ENCODE results near the gene BHLHE23. TPM values are rescaled to one million over a fixed set of nuclear protein-coding genes. Genes with fewer than 3 reads are reported as not detected.

The BHLHE23 gene
- total RNA-seq, 5 donors from 2014 or later (not counting 1 experiment from before 2014, with no cell fraction given): not detected

DNA sequence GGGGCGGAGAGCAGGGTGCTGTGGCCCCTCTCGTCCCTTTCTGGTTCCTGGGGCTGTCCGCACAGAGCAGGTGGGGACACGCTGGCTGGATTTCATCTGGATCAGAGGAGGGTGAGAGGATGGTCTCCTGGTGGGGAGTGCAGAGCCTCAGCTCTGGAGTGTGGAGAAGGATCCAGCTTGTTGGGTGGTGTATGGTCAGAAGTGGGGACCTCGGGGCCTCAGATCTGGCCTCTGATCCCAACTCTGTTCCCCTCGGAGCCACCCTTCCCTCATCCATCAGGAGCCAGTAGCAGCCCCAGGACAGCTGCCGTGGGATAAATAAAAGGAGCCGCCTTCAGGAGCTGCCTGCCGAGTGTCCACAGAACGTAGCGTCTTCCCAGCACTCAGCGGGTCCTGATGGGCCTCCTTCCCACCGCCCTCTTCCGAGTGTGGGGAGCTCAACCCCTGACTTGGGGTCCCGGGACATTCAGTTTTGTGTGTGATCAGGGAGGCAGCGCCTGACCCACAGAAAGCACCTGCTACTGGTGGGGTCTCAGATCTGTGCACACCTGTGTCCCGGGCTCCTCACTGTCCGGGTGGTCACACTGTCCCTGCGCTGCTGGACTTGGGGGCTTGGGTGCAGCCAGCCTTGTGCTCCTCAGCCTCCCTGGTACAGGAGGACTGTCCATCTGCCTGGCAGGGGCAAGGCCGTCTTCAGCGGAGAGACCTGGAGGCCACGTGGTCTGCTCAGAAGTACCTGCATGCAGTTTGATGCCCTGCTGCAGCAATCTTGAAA, 25.4 kb upstream of the BHLHE23 start:
- Mint-ChIP-seq H3K4me3 (peak overlapping the region in 2 of 3 donors; percentile 73 to 76), H3K9me3 (no peaks in the 10 kb centered on the region), H3K4me1 (peaks cover 11 to 15% (median 15%) of the 10 kb centered on the region in 3 donors), H3K27me3 (peaks cover 4 to 45% of the 10 kb centered on the region in 2 donors), H3K36me3 (no peaks in the 10 kb centered on the region), H3K27ac (no peak overlapping the region)
- 80% methylated on average over 18 of the region's 22 CpGs for WGBS (ENCODE audit: insufficient coverage)
- DNase-seq (peak in 1 of 35 experiments; percentile 2), ATAC-seq (replicated peaks in 1 of 4) (no peak)
- Histone ChIP-seq H3K4me1 (ENCODE audit: control insufficient read depth in 1 of 2, extremely low read depth in 1 of 2, insufficient read depth in 2 of 2, low read length in 2 of 2) (peaks cover 8 to 25% of the 10 kb centered on the region in 2 experiments), H3K27ac (ENCODE audit: low read length) (no peak overlapping the region), H3K4me3 (ENCODE audit: control insufficient read depth in 1 of 2, extremely low read depth in 1 of 2, low read length in 1 of 2) (no peak overlapping the region), H3K27me3 (replicated peaks in 1 of 2; ENCODE audit: control insufficient read depth in 2 of 2, extremely low read depth in 1 of 2, insufficient read depth in 2 of 2, low read length in 1 of 2) (peaks cover 0 to 76% of the 10 kb centered on the region in 2 experiments), H3K36me3 (ENCODE audit: control insufficient read depth in 2 of 2, extremely low read depth in 1 of 2, insufficient read depth in 1 of 2, low read length in 1 of 2) (no peaks in the 10 kb centered on the region), H3K9me3 (no peaks in the 10 kb centered on the region)
- POLR2A ChIA-PET: no interaction called here
- CTCF ChIA-PET: no interaction called here

DNA sequence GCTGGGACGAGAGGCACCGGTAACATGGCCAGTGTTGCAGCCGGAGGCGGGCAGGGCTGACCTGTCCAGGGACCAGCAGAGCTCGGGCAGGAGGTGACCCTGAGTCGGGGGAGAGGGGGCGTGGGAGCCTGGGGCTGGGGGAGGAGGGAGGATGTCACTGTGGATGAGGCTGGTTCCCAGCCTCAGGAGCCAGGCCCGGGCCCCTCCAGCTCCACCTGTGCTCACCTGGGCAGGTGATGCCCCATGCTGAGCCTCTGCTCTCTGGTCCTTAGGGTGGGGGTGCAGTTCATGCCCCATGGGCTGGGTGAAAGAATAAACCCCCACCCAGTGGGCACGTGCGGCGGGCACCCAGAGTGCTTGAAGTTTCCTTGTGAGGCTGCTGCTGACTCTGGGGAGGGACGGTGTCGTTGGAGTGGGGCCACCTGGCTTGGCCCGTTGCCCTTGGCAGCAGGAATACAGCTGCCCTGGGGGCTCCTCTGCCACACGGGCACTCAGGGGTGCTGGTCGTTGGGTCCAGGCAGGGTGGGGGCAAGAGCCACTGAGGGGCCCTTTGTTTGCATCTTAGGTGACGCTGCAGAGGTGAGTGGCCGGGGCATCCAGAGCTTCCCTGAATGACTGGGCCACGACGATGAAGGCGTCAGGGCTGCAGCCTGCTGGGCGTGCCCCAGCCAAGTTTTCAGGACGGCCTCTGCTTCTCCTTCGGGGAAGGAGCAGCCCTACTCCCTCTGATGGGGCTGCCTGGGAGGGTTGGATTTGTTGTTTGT, 24.7 kb upstream of the BHLHE23 start:
- H3K4me1 Mint-ChIP-seq: peaks cover 11 to 15% (median 15%) of the 10 kb centered on the region in 3 donors
- Histone ChIP-seq H3K9me3 (no peaks in the 10 kb centered on the region), H3K27me3 (replicated peaks in 1 of 2; ENCODE audit: control insufficient read depth in 2 of 2, extremely low read depth in 1 of 2, insufficient read depth in 2 of 2, low read length in 1 of 2) (peaks cover 0 to 83% of the 10 kb centered on the region in 2 experiments), H3K27ac (ENCODE audit: low read length) (no peak overlapping the region), H3K4me1 (ENCODE audit: control insufficient read depth in 1 of 2, extremely low read depth in 1 of 2, insufficient read depth in 2 of 2, low read length in 2 of 2) (peaks cover 8 to 25% of the 10 kb centered on the region in 2 experiments), H3K36me3 (ENCODE audit: control insufficient read depth in 2 of 2, extremely low read depth in 1 of 2, insufficient read depth in 1 of 2, low read length in 1 of 2) (no peaks in the 10 kb centered on the region), H3K4me3 (ENCODE audit: control insufficient read depth in 1 of 2, extremely low read depth in 1 of 2, low read length in 1 of 2) (no peak overlapping the region)
- DNase-seq (no peak), ATAC-seq (replicated peaks in 1 of 4) (no peak)
- H3K36me3 Mint-ChIP-seq: no peaks in the 10 kb centered on the region
- H3K4me3 Mint-ChIP-seq: no peak overlapping the region
- 72% methylated on average over 23 of the region's 24 CpGs for WGBS (ENCODE audit: insufficient coverage)
- no peak overlapping the region for H3K27ac Mint-ChIP-seq
- CTCF ChIA-PET: no interaction called here
- H3K9me3 Mint-ChIP-seq: no peaks in the 10 kb centered on the region
- H3K27me3 Mint-ChIP-seq: peaks cover 4 to 43% of the 10 kb centered on the region in 2 donors
- POLR2A ChIA-PET: no interaction called here

- Mint-ChIP-seq H3K4me3 (no peak overlapping the region), H3K27ac (no peak overlapping the region), H3K36me3 (no peaks in the 10 kb centered on the region), H3K27me3 (peaks cover 4 to 54% of the 10 kb centered on the region in 2 donors), H3K4me1 (peaks cover 15 to 18% (median 16%) of the 10 kb centered on the region in 3 donors), H3K9me3 (no peaks in the 10 kb centered on the region)
- Histone ChIP-seq H3K27ac (ENCODE audit: low read length) (no peak overlapping the region), H3K4me1 (ENCODE audit: control insufficient read depth in 1 of 2, extremely low read depth in 1 of 2, insufficient read depth in 2 of 2, low read length in 2 of 2) (peaks cover 8 to 37% of the 10 kb centered on the region in 2 experiments), H3K36me3 (ENCODE audit: control insufficient read depth in 2 of 2, extremely low read depth in 1 of 2, insufficient read depth in 1 of 2, low read length in 1 of 2) (no peaks in the 10 kb centered on the region), H3K4me3 (ENCODE audit: control insufficient read depth in 1 of 2, extremely low read depth in 1 of 2, low read length in 1 of 2) (no peak overlapping the region), H3K9me3 (no peaks in the 10 kb centered on the region), H3K27me3 (replicated peaks in 1 of 2; ENCODE audit: control insufficient read depth in 2 of 2, extremely low read depth in 1 of 2, insufficient read depth in 2 of 2, low read length in 1 of 2) (peaks cover 0 to 87% of the 10 kb centered on the region in 2 experiments)
- peak in 7 of 35 experiments; percentile 22 to 59 (median 36) for DNase-seq
- 61% methylated on average over 32 of the region's 37 CpGs for WGBS (ENCODE audit: insufficient coverage)
- ATAC-seq (replicated peaks in 1 of 4): peak in 1 of 4 experiments; percentile 15
- ChIA-PET POLR2A (no interaction called here), CTCF (no interaction called here)
Observed at GRCh38 chr20:63029358-63030121, 22.8 kb upstream of the BHLHE23 start.

GRCh38 chr20:63028461-63028921, 21.7 kb upstream of the BHLHE23 start:
- 64% methylated on average over 9 of the region's 22 CpGs for WGBS (ENCODE audit: insufficient coverage)
- H3K27me3 Mint-ChIP-seq: peaks cover 4 to 54% of the 10 kb centered on the region in 2 donors
- DNase-seq: no peak
- no peak for ATAC-seq (replicated peaks in 1 of 4)
- CTCF ChIA-PET: no interaction called here
- no peak overlapping the region for H3K27ac ChIP-seq (ENCODE audit: low read length)
- no peaks in the 10 kb centered on the region for H3K36me3 ChIP-seq (ENCODE audit: control insufficient read depth in 2 of 2, extremely low read depth in 1 of 2, insufficient read depth in 1 of 2, low read length in 1 of 2)
- H3K4me1 ChIP-seq (ENCODE audit: control insufficient read depth in 1 of 2, extremely low read depth in 1 of 2, insufficient read depth in 2 of 2, low read length in 2 of 2): peaks cover 8 to 33% of the 10 kb centered on the region in 2 experiments
- peaks cover 10 to 13% (median 13%) of the 10 kb centered on the region in 3 donors for H3K4me1 Mint-ChIP-seq
- no peak overlapping the region for H3K27ac Mint-ChIP-seq
- no peaks in the 10 kb centered on the region for H3K9me3 Mint-ChIP-seq
- no peak overlapping the region for H3K4me3 ChIP-seq (ENCODE audit: control insufficient read depth in 1 of 2, extremely low read depth in 1 of 2, low read length in 1 of 2)
- H3K27me3 ChIP-seq (replicated peaks in 1 of 2; ENCODE audit: control insufficient read depth in 2 of 2, extremely low read depth in 1 of 2, insufficient read depth in 2 of 2, low read length in 1 of 2): peaks cover 0 to 84% of the 10 kb centered on the region in 2 experiments
- POLR2A ChIA-PET: interaction anchor here in 1 of 2 donors (0.6 kb wide), 1 partner anchor 376 kb away, joined by 3 read pairs; no protein-coding TSS in a partner anchor
- no peak overlapping the region for H3K4me3 Mint-ChIP-seq
- H3K36me3 Mint-ChIP-seq: no peaks in the 10 kb centered on the region
- no peaks in the 10 kb centered on the region for H3K9me3 ChIP-seq

DNA sequence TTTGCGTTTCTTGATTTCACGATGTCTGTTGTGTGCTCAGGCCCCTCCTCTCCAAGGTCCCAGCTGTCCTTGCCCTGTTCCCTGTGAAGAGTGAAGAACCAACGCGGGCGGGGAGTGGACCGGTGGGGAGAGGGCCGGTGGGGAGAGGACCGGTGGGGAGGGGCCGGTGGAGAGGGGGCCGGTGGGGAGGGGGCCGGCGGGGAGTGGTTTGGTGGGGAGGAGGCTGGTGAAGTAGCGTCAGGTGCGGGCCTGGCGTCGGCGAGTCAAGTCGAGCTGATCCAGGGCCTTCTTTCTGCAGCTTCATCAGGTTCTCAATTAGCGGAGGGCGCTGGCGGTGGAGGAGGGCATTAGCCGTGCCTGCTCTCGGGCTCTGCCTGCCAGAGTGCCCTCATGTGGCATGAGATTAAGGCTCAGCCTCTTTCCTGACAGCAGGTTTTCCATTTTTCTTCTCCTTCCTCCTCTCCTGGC, 21.2 kb upstream of the BHLHE23 start:
- Histone ChIP-seq H3K4me1 (ENCODE audit: control insufficient read depth in 1 of 2, extremely low read depth in 1 of 2, insufficient read depth in 2 of 2, low read length in 2 of 2) (peaks cover 4 to 27% of the 10 kb centered on the region in 2 experiments), H3K4me3 (ENCODE audit: control insufficient read depth in 1 of 2, extremely low read depth in 1 of 2, low read length in 1 of 2) (no peak overlapping the region), H3K27me3 (replicated peaks in 1 of 2; ENCODE audit: control insufficient read depth in 2 of 2, extremely low read depth in 1 of 2, insufficient read depth in 2 of 2, low read length in 1 of 2) (peaks cover 0 to 84% of the 10 kb centered on the region in 2 experiments), H3K9me3 (no peaks in the 10 kb centered on the region), H3K27ac (ENCODE audit: low read length) (no peak overlapping the region), H3K36me3 (ENCODE audit: control insufficient read depth in 2 of 2, extremely low read depth in 1 of 2, insufficient read depth in 1 of 2, low read length in 1 of 2) (no peaks in the 10 kb centered on the region)
- Mint-ChIP-seq H3K4me3 (no peak overlapping the region), H3K36me3 (no peaks in the 10 kb centered on the region), H3K27ac (no peak overlapping the region), H3K27me3 (peaks cover 4 to 52% of the 10 kb centered on the region in 2 donors), H3K9me3 (no peaks in the 10 kb centered on the region), H3K4me1 (peaks cover 4 to 10% (median 7%) of the 10 kb centered on the region in 3 donors)
- ATAC-seq (replicated peaks in 1 of 4): no peak
- ChIA-PET POLR2A (interaction anchor here in 1 of 2 donors (0.6 kb wide), 1 partner anchor 376 kb away, joined by 3 read pairs; no protein-coding TSS in a partner anchor), CTCF (no interaction called here)
- peak in 10 of 35 experiments; percentile 7 to 49 (median 34) for DNase-seq
- WGBS (ENCODE audit: insufficient coverage): 14% methylated on average over 5 of the region's 23 CpGs
